ENCODE results near the gene SPAG8.

- TF ChIP-seq CTCF (IDR thresholded peaks at IDR 0.05) (no peak), POLR2A (IDR thresholded peaks at IDR 0.05) (no peak)
Observed at GRCh38 chr9:35798658-35799374, 13.2 kb downstream of the SPAG8 start.

Data from right lobe of liver (tissue), 4 donors.